HEK293 (cell line): ENCODE results near the gene ARHGAP25.

Experiments
- GLI4 ChIP-seq: fragments of 450-650 bp; formaldehyde crosslinking; IDR thresholded peaks from 2 replicates; pipeline ENCODE4 v1.5.1; 2016; ENCODE audit warnings: missing biosample characterization, missing genetic modification characterization
- ZNF274 ChIP-seq, 2 experiments: fragments of 200-500 bp in 1 of 2; fragments of 450-650 bp in 1 of 2; sonication (Bioruptor generic) in 1 of 2; formaldehyde crosslinking in 1 of 2; IDR thresholded peaks; 2 replicates each; pipeline versions ENCODE4 v1.5.1 to v1.6.1; 2014 to 2016; ENCODE audit warnings: borderline replicate concordance in 1 of 2, inconsistent platforms in 1 of 2, low read length in 1 of 2, missing biosample characterization in 1 of 2, missing genetic modification characterization in 1 of 2
- ZNF777 ChIP-seq: fragments of 450-650 bp; formaldehyde crosslinking; IDR thresholded peaks from 2 replicates; pipeline ENCODE4 v1.5.1; 2017; ENCODE audit warnings: missing biosample characterization, missing genetic modification characterization, borderline replicate concordance
- TF ChIP-seq, protein P1 (sequence below): fragments of 450-650 bp; IDR thresholded peaks from 2 replicates; pipeline ENCODE4 v1.5.1; 2018; ENCODE audit warnings: missing biosample characterization, mild to moderate bottlenecking, missing genetic modification characterization
- TF ChIP-seq, protein P2 (sequence below): fragments of 450-650 bp; formaldehyde crosslinking; IDR thresholded peaks from 2 replicates; pipeline ENCODE4 v1.5.1; 2016; ENCODE audit warnings: missing biosample characterization, missing genetic modification characterization, low read depth
- TF ChIP-seq, protein P3 (sequence below): fragments of 450-650 bp; formaldehyde crosslinking; IDR thresholded peaks from 2 replicates; pipeline ENCODE4 v1.5.1; 2016; ENCODE audit warnings: missing biosample characterization, missing genetic modification characterization
- TF ChIP-seq, protein P4 (sequence below): fragments of 450-650 bp; formaldehyde crosslinking; IDR thresholded peaks from 2 replicates; pipeline ENCODE4 v1.5.1; 2016; ENCODE audit warnings: missing biosample characterization, missing genetic modification characterization
- TF ChIP-seq, protein P5 (sequence below): fragments of 450-650 bp; formaldehyde crosslinking; IDR thresholded peaks from 2 replicates; pipeline ENCODE4 v1.5.1; 2016; ENCODE audit warnings: missing biosample characterization, missing genetic modification characterization
- TF ChIP-seq, protein P6 (sequence below): fragments of 450-650 bp; formaldehyde crosslinking; IDR thresholded peaks from 2 replicates; pipeline ENCODE4 v1.5.1; 2016; ENCODE audit warnings: missing biosample characterization, missing genetic modification characterization

ARHGAP25 gene

DNA sequence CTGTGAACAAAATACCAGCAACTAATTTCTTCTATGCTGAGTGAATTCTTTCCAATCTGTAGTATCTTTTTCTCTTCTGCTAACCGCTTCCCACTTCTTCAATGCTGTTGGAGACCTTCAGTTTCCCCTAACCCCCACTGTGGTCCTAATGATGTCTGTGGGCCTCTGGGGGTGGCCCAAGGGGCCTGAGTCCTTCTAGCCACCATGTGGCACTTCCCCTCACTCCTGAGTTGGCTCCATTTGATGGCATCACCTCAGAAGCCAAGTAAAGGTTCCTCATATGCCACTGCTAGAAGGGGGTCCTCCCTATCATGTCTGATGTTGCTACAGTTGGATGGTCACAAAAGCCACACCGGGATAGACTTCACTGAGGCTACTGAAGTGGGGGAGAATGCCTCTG is 37.5 kb downstream of the ARHGAP25 start (continued):
- TF ChIP-seq, protein P1, sequence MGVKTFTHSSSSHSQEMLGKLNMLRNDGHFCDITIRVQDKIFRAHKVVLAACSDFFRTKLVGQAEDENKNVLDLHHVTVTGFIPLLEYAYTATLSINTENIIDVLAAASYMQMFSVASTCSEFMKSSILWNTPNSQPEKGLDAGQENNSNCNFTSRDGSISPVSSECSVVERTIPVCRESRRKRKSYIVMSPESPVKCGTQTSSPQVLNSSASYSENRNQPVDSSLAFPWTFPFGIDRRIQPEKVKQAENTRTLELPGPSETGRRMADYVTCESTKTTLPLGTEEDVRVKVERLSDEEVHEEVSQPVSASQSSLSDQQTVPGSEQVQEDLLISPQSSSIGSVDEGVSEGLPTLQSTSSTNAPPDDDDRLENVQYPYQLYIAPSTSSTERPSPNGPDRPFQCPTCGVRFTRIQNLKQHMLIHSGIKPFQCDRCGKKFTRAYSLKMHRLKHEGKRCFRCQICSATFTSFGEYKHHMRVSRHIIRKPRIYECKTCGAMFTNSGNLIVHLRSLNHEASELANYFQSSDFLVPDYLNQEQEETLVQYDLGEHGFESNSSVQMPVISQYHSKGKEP (tag by site-specific recombination), result no peak
- TF ChIP-seq ZNF777 (no peak), ZNF274 (IDR thresholded peaks at IDR 0.05; ENCODE audit: low read length) (no peak), ZNF274 (tag by site-specific recombination; IDR thresholded peaks at IDR 0.05; ENCODE audit: borderline replicate concordance) (no peak), GLI4 (tag by site-specific recombination) (no peak)
- TF ChIP-seq, protein P2, sequence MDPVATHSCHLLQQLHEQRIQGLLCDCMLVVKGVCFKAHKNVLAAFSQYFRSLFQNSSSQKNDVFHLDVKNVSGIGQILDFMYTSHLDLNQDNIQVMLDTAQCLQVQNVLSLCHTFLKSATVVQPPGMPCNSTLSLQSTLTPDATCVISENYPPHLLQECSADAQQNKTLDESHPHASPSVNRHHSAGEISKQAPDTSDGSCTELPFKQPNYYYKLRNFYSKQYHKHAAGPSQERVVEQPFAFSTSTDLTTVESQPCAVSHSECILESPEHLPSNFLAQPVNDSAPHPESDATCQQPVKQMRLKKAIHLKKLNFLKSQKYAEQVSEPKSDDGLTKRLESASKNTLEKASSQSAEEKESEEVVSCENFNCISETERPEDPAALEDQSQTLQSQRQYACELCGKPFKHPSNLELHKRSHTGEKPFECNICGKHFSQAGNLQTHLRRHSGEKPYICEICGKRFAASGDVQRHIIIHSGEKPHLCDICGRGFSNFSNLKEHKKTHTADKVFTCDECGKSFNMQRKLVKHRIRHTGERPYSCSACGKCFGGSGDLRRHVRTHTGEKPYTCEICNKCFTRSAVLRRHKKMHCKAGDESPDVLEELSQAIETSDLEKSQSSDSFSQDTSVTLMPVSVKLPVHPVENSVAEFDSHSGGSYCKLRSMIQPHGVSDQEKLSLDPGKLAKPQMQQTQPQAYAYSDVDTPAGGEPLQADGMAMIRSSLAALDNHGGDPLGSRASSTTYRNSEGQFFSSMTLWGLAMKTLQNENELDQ, result no peak
- TF ChIP-seq, protein P3, sequence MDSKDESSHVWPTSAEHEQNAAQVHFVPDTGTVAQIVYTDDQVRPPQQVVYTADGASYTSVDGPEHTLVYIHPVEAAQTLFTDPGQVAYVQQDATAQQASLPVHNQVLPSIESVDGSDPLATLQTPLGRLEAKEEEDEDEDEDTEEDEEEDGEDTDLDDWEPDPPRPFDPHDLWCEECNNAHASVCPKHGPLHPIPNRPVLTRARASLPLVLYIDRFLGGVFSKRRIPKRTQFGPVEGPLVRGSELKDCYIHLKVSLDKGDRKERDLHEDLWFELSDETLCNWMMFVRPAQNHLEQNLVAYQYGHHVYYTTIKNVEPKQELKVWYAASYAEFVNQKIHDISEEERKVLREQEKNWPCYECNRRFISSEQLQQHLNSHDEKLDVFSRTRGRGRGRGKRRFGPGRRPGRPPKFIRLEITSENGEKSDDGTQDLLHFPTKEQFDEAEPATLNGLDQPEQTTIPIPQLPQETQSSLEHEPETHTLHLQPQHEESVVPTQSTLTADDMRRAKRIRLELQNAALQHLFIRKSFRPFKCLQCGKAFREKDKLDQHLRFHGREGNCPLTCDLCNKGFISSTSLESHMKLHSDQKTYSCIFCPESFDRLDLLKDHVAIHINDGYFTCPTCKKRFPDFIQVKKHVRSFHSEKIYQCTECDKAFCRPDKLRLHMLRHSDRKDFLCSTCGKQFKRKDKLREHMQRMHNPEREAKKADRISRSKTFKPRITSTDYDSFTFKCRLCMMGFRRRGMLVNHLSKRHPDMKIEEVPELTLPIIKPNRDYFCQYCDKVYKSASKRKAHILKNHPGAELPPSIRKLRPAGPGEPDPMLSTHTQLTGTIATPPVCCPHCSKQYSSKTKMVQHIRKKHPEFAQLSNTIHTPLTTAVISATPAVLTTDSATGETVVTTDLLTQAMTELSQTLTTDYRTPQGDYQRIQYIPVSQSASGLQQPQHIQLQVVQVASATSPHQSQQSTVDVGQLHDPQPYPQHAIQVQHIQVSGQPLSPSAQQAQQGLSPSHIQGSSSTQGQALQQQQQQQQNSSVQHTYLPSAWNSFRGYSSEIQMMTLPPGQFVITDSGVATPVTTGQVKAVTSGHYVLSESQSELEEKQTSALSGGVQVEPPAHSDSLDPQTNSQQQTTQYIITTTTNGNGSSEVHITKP, result no peak
- TF ChIP-seq, protein P4, sequence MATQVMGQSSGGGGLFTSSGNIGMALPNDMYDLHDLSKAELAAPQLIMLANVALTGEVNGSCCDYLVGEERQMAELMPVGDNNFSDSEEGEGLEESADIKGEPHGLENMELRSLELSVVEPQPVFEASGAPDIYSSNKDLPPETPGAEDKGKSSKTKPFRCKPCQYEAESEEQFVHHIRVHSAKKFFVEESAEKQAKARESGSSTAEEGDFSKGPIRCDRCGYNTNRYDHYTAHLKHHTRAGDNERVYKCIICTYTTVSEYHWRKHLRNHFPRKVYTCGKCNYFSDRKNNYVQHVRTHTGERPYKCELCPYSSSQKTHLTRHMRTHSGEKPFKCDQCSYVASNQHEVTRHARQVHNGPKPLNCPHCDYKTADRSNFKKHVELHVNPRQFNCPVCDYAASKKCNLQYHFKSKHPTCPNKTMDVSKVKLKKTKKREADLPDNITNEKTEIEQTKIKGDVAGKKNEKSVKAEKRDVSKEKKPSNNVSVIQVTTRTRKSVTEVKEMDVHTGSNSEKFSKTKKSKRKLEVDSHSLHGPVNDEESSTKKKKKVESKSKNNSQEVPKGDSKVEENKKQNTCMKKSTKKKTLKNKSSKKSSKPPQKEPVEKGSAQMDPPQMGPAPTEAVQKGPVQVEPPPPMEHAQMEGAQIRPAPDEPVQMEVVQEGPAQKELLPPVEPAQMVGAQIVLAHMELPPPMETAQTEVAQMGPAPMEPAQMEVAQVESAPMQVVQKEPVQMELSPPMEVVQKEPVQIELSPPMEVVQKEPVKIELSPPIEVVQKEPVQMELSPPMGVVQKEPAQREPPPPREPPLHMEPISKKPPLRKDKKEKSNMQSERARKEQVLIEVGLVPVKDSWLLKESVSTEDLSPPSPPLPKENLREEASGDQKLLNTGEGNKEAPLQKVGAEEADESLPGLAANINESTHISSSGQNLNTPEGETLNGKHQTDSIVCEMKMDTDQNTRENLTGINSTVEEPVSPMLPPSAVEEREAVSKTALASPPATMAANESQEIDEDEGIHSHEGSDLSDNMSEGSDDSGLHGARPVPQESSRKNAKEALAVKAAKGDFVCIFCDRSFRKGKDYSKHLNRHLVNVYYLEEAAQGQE, result no peak
- TF ChIP-seq, protein P5, sequence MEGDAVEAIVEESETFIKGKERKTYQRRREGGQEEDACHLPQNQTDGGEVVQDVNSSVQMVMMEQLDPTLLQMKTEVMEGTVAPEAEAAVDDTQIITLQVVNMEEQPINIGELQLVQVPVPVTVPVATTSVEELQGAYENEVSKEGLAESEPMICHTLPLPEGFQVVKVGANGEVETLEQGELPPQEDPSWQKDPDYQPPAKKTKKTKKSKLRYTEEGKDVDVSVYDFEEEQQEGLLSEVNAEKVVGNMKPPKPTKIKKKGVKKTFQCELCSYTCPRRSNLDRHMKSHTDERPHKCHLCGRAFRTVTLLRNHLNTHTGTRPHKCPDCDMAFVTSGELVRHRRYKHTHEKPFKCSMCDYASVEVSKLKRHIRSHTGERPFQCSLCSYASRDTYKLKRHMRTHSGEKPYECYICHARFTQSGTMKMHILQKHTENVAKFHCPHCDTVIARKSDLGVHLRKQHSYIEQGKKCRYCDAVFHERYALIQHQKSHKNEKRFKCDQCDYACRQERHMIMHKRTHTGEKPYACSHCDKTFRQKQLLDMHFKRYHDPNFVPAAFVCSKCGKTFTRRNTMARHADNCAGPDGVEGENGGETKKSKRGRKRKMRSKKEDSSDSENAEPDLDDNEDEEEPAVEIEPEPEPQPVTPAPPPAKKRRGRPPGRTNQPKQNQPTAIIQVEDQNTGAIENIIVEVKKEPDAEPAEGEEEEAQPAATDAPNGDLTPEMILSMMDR, result no peak
- TF ChIP-seq, protein P6, sequence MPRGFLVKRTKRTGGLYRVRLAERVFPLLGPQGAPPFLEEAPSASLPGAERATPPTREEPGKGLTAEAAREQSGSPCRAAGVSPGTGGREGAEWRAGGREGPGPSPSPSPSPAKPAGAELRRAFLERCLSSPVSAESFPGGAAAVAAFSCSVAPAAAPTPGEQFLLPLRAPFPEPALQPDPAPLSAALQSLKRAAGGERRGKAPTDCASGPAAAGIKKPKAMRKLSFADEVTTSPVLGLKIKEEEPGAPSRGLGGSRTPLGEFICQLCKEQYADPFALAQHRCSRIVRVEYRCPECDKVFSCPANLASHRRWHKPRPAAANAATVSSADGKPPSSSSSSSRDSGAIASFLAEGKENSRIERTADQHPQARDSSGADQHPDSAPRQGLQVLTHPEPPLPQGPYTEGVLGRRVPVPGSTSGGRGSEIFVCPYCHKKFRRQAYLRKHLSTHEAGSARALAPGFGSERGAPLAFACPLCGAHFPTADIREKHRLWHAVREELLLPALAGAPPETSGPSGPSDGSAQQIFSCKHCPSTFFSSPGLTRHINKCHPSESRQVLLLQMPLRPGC (tag by site-specific recombination), result no peak
- TF ChIP-seq, all 188 proteins: peak for 0
